CD4-positive, alpha-beta T cell treated with Interleukin-6 at 100 ng/mL for 8 hours (primary cell): ENCODE results near the gene RPAP2.

Experiments
- DNase-seq: peaks from one replicate; pipeline ENCODE4 v3.0.0-alpha.2; 2020; ENCODE audit warnings: mixed read lengths, low spot score

The RPAP2 gene

DNA sequence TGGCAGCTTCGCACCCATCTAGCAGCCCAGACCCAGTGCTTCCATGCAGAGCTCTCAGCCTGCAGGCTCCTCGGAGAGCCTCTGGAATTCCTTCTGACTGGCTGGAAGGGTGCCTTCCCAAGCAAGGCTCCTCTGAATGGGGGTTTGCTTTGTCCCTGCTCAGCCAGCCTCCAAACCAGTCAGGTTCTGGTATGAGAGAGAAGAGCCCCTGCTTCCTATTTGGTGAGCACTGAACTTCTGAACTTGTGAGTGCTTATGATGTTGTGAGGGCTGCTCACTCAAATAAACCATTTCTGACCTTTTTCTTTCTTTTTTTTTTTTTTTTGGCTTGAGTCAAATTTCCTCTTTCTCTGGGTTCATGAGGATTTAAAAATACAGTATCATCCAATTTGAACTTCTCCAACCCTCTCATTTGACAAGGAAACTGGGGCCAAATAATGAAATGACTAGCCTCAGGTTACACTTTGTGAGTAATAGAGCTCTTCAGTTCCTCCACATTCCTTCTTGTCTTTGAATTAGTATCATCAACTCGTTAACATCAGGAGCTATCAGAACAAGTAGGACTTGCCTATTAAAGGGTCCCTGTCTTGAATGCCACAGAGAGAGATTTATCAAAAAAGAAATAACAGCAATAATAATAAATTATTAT is 148.3 kb downstream of the RPAP2 start:
- DNase-seq, result no peak

DNA sequence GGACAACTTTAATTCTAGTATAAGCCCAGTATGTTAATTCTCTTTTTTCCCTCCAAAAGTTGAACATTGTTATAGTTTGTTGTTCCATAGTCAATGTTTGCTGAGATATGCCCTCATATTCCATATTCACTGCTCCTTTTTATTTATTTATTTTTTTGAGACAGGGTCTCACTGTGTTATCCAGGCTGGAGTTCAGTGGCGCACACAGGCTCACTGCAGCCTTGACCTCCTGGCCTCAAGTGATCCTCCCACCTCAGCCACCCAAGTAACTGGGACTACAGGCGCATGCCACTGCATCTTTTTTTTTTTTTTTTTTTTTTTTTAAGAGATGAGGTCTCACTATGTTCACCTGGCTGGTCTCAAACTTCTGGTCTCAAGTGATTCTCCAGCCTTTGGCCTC is 149.1 kb downstream of the RPAP2 start:
- no peak for DNase-seq
